Mesenchymal stem cell (in vitro differentiated cells and primary cell): ENCODE measurements around the gene ISYNA1.

ENCODE experiments used
- DNase-seq: peaks from one replicate; pipeline ENCODE4 v3.0.0-alpha.2; 2013
- H2AFZ ChIP-seq: one replicate; pipeline ENCODE4 v1.6.1; 2013; ENCODE audit warnings: low read depth, mild to moderate bottlenecking, control low read depth, inconsistent platforms, low read length, moderate library complexity
- H2AK5ac ChIP-seq: 2 replicates; pipeline ENCODE4 v1.6.1; 2013; ENCODE audit warnings: low read length, moderate library complexity, mild to moderate bottlenecking, inconsistent platforms; ENCODE audit not compliant: severe bottlenecking
- H2BK120ac ChIP-seq: one replicate; pipeline ENCODE4 v1.6.1; 2013; ENCODE audit warnings: low read depth, mild to moderate bottlenecking, inconsistent platforms, low read length, moderate library complexity
- H2BK12ac ChIP-seq, 2 experiments: one replicate each; pipeline ENCODE4 v1.6.1; 2013; ENCODE audit warnings: inconsistent platforms in 2 of 2, low read length in 2 of 2, mild to moderate bottlenecking in 2 of 2, moderate library complexity in 2 of 2, control low read depth in 1 of 2
- H2BK15ac ChIP-seq: one replicate; pipeline ENCODE4 v1.6.1; 2013; ENCODE audit warnings: mild to moderate bottlenecking, low read depth, inconsistent platforms; ENCODE audit not compliant: poor library complexity, severe bottlenecking
- H2BK5ac ChIP-seq: 2 replicates; pipeline ENCODE4 v1.6.1; 2013; ENCODE audit warnings: low read depth, mild to moderate bottlenecking, low read length, control low read depth, inconsistent platforms; ENCODE audit not compliant: poor library complexity, severe bottlenecking
- H3K14ac ChIP-seq, 2 experiments: one replicate each; pipeline ENCODE4 v1.6.1; 2013; ENCODE audit warnings: inconsistent platforms in 2 of 2, low read length in 2 of 2, control low read depth in 1 of 2, mild to moderate bottlenecking in 1 of 2, moderate library complexity in 1 of 2
- H3K18ac ChIP-seq, 2 experiments: one replicate each; pipeline ENCODE4 v1.6.1; 2013; ENCODE audit warnings: inconsistent platforms in 2 of 2, low read length in 2 of 2, control low read depth in 1 of 2, low read depth in 1 of 2, mild to moderate bottlenecking in 1 of 2
- H3K23ac ChIP-seq, 2 experiments: one replicate each; pipeline ENCODE4 v1.6.1; 2013; ENCODE audit warnings: inconsistent platforms in 2 of 2, low read length in 2 of 2, mild to moderate bottlenecking in 2 of 2, moderate library complexity in 2 of 2, control low read depth in 1 of 2
- H3K27ac ChIP-seq: 2 replicates; pipeline ENCODE4 v1.5.1; 2013; ENCODE audit warnings: mild to moderate bottlenecking, moderate library complexity, low read length, control low read depth, inconsistent platforms; ENCODE audit not compliant: poor library complexity, severe bottlenecking
- H3K27me3 ChIP-seq, 2 experiments: 2 replicates each; pipeline versions ENCODE4 v1.6.1 to v1.7.0; 2013; ENCODE audit warnings: low read length in 2 of 2, mild to moderate bottlenecking in 2 of 2, moderate library complexity in 2 of 2, control low read depth in 1 of 2, inconsistent platforms in 1 of 2; ENCODE audit not compliant: control insufficient read depth in 1 of 2, insufficient read depth in 1 of 2
- H3K36me3 ChIP-seq, 2 experiments: 2 replicates each; pipeline versions ENCODE4 v1.6.1 to v1.7.0; 2013; ENCODE audit warnings: low read length in 2 of 2, control low read depth in 1 of 2, inconsistent platforms in 1 of 2, low read depth in 1 of 2, mild to moderate bottlenecking in 1 of 2; ENCODE audit not compliant: insufficient read depth in 2 of 2, control insufficient read depth in 1 of 2
- H3K4ac ChIP-seq, 2 experiments: one replicate each; pipeline ENCODE4 v1.6.1; 2013; ENCODE audit warnings: inconsistent platforms in 2 of 2, low read length in 2 of 2, mild to moderate bottlenecking in 2 of 2, moderate library complexity in 2 of 2, control low read depth in 1 of 2, low read depth in 1 of 2
- H3K4me1 ChIP-seq: 2 replicates; pipeline ENCODE4 v1.6.1; 2013; ENCODE audit warnings: low read depth, low read length, control low read depth; ENCODE audit not compliant: control insufficient read depth, insufficient read depth
- H3K4me2 ChIP-seq: 2 replicates; pipeline ENCODE4 v1.6.1; 2013; ENCODE audit warnings: low read length, mild to moderate bottlenecking, inconsistent platforms; ENCODE audit not compliant: poor library complexity, severe bottlenecking
- H3K4me3 ChIP-seq, 2 experiments: 2 replicates each; pipeline versions ENCODE4 v1.5.1 to v1.7.0; 2013; ENCODE audit warnings: low read length in 2 of 2, mild to moderate bottlenecking in 2 of 2, control low read depth in 1 of 2, low read depth in 1 of 2; ENCODE audit not compliant: insufficient read depth in 1 of 2
- H3K79me1 ChIP-seq: replicated peaks from 2 replicates; pipeline ENCODE4 v1.6.1; 2013; ENCODE audit warnings: mild to moderate bottlenecking, control low read depth, low read length, inconsistent platforms; ENCODE audit not compliant: poor library complexity, severe bottlenecking
- H3K9ac ChIP-seq: 2 replicates; pipeline ENCODE4 v1.7.0; 2013; ENCODE audit warnings: mild to moderate bottlenecking, low read length, moderate library complexity
- H3K9me3 ChIP-seq: 2 replicates; pipeline ENCODE4 v1.7.0; 2013; ENCODE audit warnings: mild to moderate bottlenecking, low read length; ENCODE audit not compliant: control insufficient read depth
- H4K8ac ChIP-seq: one replicate; pipeline ENCODE4 v1.6.1; 2013; ENCODE audit warnings: inconsistent platforms, mild to moderate bottlenecking, low read length, moderate library complexity
- H4K91ac ChIP-seq: one replicate; pipeline ENCODE4 v1.6.1; 2013; ENCODE audit warnings: mild to moderate bottlenecking, low read length, inconsistent platforms
- WGBS: methylation state at CpG from one replicate; pipeline ENCODE4 v1.1.7; 2013; ENCODE audit warnings: mixed read lengths; 5-methylcytosine and 5-hydroxymethylcytosine counted together

The ISYNA1 gene

DNA sequence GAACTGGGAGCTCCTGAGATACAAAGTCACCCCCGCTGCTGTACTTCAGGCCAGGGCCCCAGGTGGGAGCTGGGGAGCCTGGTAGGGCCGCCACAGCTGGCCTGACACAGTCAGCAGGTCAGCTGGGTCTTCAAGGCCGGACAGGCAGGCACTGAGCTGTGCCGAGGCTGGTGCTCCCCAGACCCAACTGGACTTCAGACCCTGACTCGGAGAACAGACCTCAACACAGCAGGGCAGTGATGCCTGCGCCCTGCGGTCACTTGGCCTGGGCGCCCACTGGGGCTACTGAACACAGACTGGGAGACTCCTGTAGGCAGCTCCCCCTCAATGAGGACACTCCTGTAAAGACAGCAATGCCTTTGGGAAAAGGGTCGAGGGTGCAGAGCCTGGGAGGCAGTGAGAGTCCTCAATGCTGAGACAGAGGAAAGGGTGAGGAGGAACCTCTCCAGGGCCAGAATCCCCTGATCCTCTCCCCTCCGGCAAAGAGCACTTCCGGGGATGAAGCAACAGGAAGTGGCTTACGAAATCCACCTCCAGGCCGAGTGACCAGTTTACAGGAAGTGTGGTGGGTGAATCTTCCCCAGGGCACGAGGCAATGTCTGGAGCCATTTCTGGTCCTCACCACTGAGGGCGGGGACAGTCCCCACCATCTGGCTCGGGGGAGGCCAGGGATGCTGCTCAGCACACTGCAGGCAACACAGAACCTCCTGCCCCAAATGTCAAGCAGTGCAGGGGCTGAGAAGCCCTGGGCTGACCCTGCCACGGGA is 40.8 kb upstream of the ISYNA1 start:
- Histone ChIP-seq H3K9me3 (no peaks in the 10 kb centered on the region), H2BK15ac (no peak overlapping the region), H3K14ac (peak overlapping the region in 1 of 2 experiments; percentile 5), H2BK5ac (no peak overlapping the region), H3K9ac (peak overlapping the region; percentile 30), H2BK12ac (peak overlapping the region; percentile 86 to 96), H4K91ac (peak overlapping the region; percentile 99), H3K23ac (no peak overlapping the region), H3K36me3 (peaks cover 0 to 15% of the 10 kb centered on the region in 2 experiments), H3K27ac (no peak overlapping the region), H2AFZ (no peak overlapping the region), H3K4me3 (no peak overlapping the region), H3K27me3 (no peaks in the 10 kb centered on the region), H3K4me1 (peaks cover 51% of the 10 kb centered on the region), H3K4ac (peak overlapping the region; percentile 33 to 98), H2BK120ac (peak overlapping the region; percentile 87), H3K79me1 (peaks cover 35% of the 10 kb centered on the region), H3K4me2 (no peak overlapping the region), H3K18ac (peak overlapping the region; percentile 79 to 90), H4K8ac (peak overlapping the region; percentile 93), H2AK5ac (peak overlapping the region; percentile 37)
- 55% methylated on average over 15 of the region's 17 CpGs for WGBS
- peak; percentile 97 for DNase-seq

DNA sequence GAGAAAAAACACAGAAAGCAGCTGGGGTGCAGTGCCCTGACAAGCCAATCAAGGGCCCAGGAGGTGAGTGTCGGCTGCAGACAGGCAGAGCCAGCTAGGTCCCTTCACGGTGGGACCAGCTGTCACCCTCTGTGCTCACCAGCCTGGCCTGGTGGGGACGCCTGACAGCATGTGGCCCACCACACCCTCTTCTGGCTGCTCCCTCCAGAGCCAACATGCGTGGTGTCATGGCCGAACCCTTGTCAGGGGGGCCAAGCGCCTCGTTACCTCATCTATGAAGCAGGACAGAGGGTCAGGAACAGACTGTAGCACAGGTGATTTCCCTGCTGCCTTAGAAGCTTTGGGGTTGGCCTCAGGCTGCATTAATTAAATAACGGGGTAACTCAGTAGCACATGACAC is 40.0 kb upstream of the ISYNA1 start:
- no peak overlapping the region for H3K27ac ChIP-seq
- H4K8ac ChIP-seq: peak overlapping the region; percentile 0
- H2AK5ac ChIP-seq: peak overlapping the region; percentile 10
- peak overlapping the region; percentile 91 for H2BK15ac ChIP-seq
- WGBS: 88% methylated on average over 8 of the region's 8 CpGs
- H3K9ac ChIP-seq: no peak overlapping the region
- H3K4me1 ChIP-seq: peaks cover 50% of the 10 kb centered on the region
- no peaks in the 10 kb centered on the region for H3K9me3 ChIP-seq
- H3K4me3 ChIP-seq: no peak overlapping the region
- H3K4ac ChIP-seq: peak overlapping the region; percentile 33 to 98
- no peak overlapping the region for H3K4me2 ChIP-seq
- H2BK5ac ChIP-seq: no peak overlapping the region
- no peak for DNase-seq
- peak overlapping the region; percentile 87 for H2BK120ac ChIP-seq
- H3K36me3 ChIP-seq: peaks cover 0 to 18% of the 10 kb centered on the region in 2 experiments
- peak overlapping the region; percentile 86 to 92 for H2BK12ac ChIP-seq
- H3K18ac ChIP-seq: peak overlapping the region; percentile 15 to 79
- H4K91ac ChIP-seq: peak overlapping the region; percentile 99
- H3K23ac ChIP-seq: no peak overlapping the region
- H2AFZ ChIP-seq: no peak overlapping the region
- no peak overlapping the region for H3K14ac ChIP-seq
- peaks cover 34% of the 10 kb centered on the region for H3K79me1 ChIP-seq
- H3K27me3 ChIP-seq: no peaks in the 10 kb centered on the region

DNA sequence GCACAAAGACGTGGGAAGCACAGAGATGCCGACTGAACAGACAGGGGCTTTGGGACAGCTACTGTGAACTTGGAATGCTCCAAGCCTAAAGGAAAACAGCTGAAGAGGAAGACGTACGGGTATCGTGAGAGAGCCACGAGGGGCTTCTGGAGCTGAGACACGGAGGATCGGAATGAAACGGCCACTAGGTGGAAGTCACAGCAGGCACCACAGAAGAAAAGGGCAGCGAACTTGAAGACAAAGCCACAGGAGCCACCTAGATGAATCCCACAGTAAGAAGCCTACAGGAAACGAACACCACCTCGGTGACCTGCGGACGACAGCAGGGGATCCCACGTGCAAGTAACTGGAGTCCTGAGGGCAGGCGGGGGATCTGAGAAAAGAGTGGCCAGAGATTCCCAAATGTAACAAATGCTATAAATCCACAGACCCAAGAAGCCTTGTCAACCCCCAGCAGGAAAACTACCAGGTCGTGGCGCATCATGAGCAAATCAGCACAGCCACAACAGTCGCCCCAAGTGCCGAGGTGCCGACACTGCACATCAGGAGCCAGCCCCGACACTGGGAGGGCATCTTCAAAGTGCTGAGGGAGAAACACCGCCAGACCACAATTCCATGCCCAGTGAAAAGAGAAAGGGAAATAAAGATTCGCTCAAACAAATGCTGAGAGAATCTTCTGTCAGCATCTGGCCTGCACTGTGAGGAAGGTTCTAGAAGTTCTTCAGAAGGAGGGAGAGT is 39.3 kb upstream of the ISYNA1 start:
- Histone ChIP-seq H3K14ac (no peak overlapping the region), H2BK120ac (peak overlapping the region; percentile 87), H3K27me3 (no peaks in the 10 kb centered on the region), H2AFZ (no peak overlapping the region), H3K27ac (no peak overlapping the region), H3K9ac (peak overlapping the region; percentile 68), H3K18ac (peak overlapping the region; percentile 14 to 31), H3K4me3 (peak overlapping the region in 1 of 2 experiments; percentile 54), H2BK15ac (peak overlapping the region; percentile 20), H2BK5ac (no peak overlapping the region), H4K8ac (no peak overlapping the region), H3K79me1 (peaks cover 37% of the 10 kb centered on the region), H3K36me3 (peaks cover 7 to 23% of the 10 kb centered on the region in 2 experiments), H2BK12ac (peak overlapping the region; percentile 13 to 18), H3K4me2 (no peak overlapping the region), H3K9me3 (no peaks in the 10 kb centered on the region), H3K4me1 (peaks cover 52% of the 10 kb centered on the region), H3K4ac (peak overlapping the region in 1 of 2 experiments; percentile 9), H3K23ac (no peak overlapping the region), H4K91ac (no peak overlapping the region), H2AK5ac (no peak overlapping the region)
- WGBS: 89% methylated on average over 24 of the region's 24 CpGs
- no peak for DNase-seq

DNA sequence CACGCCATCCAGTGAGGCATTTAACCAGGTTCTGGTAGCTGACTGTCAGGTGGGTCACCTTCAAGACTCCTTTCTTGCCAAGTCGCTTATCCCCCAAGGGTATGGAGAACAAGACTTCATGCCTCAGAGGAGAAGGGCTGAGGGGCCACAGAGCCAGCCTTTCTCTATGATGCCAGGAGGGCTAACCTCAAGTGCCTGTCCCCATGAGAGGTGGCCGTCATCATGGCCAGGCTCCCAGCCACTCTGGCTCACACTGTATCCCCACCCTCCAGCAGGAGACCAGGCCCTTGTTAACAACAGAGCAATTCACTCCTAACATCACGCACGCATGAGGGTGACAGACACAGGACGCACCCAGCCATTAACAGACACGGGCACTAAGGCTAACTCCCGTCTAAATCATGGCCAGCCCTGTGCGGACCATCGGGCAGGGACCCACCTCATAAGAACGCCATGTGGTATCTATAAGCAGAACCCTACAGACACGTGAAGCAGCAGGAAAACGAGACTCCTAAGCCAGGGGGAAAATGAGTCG is 38.6 kb upstream of the ISYNA1 start:
- Histone ChIP-seq H2AK5ac (no peak overlapping the region), H2BK15ac (no peak overlapping the region), H3K4ac (no peak overlapping the region), H3K79me1 (peaks cover 35% of the 10 kb centered on the region), H2AFZ (no peak overlapping the region), H4K91ac (peak overlapping the region; percentile 15), H2BK120ac (no peak overlapping the region), H3K36me3 (peaks cover 13 to 24% of the 10 kb centered on the region in 2 experiments), H4K8ac (no peak overlapping the region), H2BK12ac (peak overlapping the region in 1 of 2 experiments; percentile 52), H3K27ac (no peak overlapping the region), H3K9ac (peak overlapping the region; percentile 68), H3K4me1 (peaks cover 53% of the 10 kb centered on the region), H3K4me3 (peak overlapping the region in 1 of 2 experiments; percentile 54), H2BK5ac (no peak overlapping the region), H3K27me3 (no peaks in the 10 kb centered on the region), H3K4me2 (no peak overlapping the region), H3K18ac (peak overlapping the region; percentile 8 to 38), H3K9me3 (no peaks in the 10 kb centered on the region), H3K23ac (no peak overlapping the region), H3K14ac (no peak overlapping the region)
- DNase-seq: no peak
- WGBS: 95% methylated on average over 14 of the region's 14 CpGs
